Lower leg skin (tissue), 4 donors: ENCODE data around the gene F7. TPM values are rescaled to one million over a fixed set of nuclear protein-coding genes. Genes with fewer than 3 reads are reported as not detected.
"Not testable (repeated sequence)": the region's sequence is repeated elsewhere in the genome, so short reads cannot be mapped to it uniquely, and the experiment has no call there.

Experiments used
- DNase-seq, 2 donors: peaks; one replicate each; pipeline ENCODE4 v3.0.0-alpha.2; 2019; ENCODE audit warnings: low spot score in 2 of 2
- H3K4me3 ChIP-seq: fragments of 200-600 bp; sonication (generic); 2 replicates; pipeline ENCODE4 v1.5.1; 2017; ENCODE audit warnings: mild to moderate bottlenecking, low read depth; ENCODE audit not compliant: poor library complexity, severe bottlenecking
- CTCF ChIP-seq, 3 donors: fragments of 450-650 bp; IDR thresholded peaks; one replicate each; pipeline ENCODE4 v1.5.1; 2016; ENCODE audit warnings: antibody characterized with exemption in 3 of 3, mild to moderate bottlenecking in 3 of 3, moderate library complexity in 2 of 3
- POLR2A ChIP-seq, 2 donors: fragments of 450-650 bp; IDR thresholded peaks; one replicate each; pipeline ENCODE4 v1.6.1; 2016 to 2017; ENCODE audit warnings: antibody characterized with exemption in 2 of 2, mild to moderate bottlenecking in 1 of 2, moderate library complexity in 1 of 2
- WGBS, 2 donors: methylation state at CpG; one replicate each; pipeline ENCODE4 v1.1.5; 2018; 5-methylcytosine and 5-hydroxymethylcytosine counted together
- intact Hi-C: fragments of 100-400 bp; cut with DNase I; formaldehyde crosslinking; loops from one replicate; pipeline ENCODE4 v1.15.0; 2023; ENCODE audit warnings: low total_unique reads
- total RNA-seq, 4 donors: library from RNA; depleted of rRNA; stranded (reverse); fragments of >200 nt; gene quantifications; one replicate each; pipeline ENCODE4 v1.1.0, GENCODE V29; 2016

Gene F7
- total RNA-seq, 4 donors from 2014 or later = 0.13 TPM; not detected in 3

DNA sequence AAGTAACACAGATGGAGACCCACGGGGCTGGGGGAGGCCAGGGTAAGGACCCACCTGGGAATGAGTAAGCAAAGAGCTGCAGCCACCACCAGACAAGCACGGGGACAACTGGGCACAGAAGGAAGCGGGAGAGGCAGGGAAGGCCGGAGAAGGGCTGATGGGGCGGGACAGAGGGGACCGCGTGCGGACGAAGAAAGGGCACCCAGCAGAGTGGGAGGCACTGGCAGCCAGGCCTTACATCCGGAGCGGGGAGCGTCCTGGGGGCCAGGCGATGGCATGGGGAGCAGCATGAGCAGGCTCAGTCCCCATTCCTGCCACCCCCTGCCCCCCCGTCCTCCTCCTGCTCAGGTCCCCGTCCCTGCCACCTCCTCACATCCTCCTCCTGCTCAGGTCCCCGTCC, 55.8 kb downstream of the F7 start:
- intact Hi-C loops = no loop called here
- TF ChIP-seq POLR2A (IDR thresholded peaks at IDR 0.05) = no peak
- WGBS, 2 donors = 44 to 48% methylated on average over 14 of the region's 16 CpGs
- H3K4me3 ChIP-seq = no peak overlapping the region
- DNase-seq = peak in 1 of 2 donors; percentile 76

DNA sequence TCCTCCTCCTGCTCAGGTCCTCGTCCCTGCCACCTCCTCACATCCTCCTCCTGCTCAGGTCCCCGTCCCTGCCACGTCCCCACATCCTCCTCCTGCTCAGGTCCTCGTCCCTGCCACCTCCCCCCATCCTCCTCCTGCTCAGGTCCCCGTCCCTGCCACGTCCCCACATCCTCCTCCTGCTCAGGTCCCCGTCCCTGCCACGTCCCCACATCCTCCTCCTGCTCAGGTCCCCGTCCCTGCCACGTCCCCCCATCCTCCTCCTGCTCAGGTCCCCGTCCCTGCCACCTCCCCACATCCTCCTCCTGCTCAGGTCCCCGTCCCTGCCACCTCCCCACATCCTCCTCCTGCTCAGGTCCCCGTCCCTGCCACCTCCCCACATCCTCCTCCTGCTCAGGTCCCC, 56.4 kb downstream of the F7 start:
- 52 to 56% methylated on average over 3 to 6 of the region's 13 CpGs for WGBS, 2 donors
- intact Hi-C loops, DNase-seq, H3K4me3 ChIP-seq: not testable (repeated sequence)

DNA sequence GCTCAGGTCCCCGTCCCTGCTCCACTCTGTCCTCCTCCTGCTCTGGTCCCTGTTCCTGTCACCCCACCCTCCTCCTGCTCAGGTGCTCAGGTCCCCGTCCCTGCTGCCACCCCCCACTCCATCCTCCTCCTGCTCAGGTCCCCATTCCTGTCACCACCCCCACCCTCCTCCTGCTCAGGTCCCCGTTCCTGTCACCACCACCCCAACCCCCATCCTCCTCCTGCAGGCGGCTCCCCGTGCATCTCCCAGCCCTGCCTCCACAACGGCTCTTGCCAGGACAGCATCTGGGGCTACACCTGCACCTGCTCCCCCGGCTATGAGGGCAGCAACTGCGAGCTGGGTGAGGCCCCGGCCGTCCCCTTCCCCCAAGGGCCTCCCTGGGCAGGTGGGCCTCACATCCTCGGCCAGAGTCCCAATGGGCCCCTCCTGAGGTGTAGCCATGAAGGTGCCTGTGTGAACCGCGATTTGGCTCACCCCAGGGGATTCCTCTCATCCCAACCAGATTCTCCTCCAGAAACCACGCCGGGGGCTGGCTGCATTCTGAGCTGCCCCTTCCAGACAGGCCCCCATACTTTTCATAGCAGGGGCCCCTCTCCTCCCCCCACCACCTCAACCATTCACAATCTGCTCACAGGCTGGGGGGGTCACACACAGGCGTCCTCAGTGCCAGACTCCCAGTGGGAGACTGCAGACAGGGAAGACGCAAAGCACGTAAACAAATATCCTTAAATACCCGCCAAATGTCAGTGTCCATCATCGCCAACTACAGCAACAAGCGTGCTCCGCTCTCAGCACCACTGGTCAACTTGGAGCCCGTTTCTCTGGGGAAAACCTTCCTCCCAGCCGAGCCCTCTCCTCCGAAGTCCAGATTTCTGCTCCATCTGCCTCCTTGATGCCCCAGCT, 57.4 kb downstream of the F7 start:
- no peak for TF ChIP-seq CTCF (IDR thresholded peaks at IDR 0.05)
- no peak for TF ChIP-seq POLR2A (IDR thresholded peaks at IDR 0.05)
- no peak for DNase-seq
- H3K4me3 ChIP-seq = no peak overlapping the region
- 31 to 39% methylated on average over 23 to 25 of the region's 25 CpGs for WGBS, 2 donors
- intact Hi-C loops = no loop called here

- intact Hi-C loops = no loop called here
- WGBS, 2 donors = 84 to 91% methylated on average over 12 of the region's 12 CpGs
- no peak overlapping the region for H3K4me3 ChIP-seq
These were observed 58.9 kb downstream of the F7 start for GRCh38 chr13:113164492-113164891.

DNA sequence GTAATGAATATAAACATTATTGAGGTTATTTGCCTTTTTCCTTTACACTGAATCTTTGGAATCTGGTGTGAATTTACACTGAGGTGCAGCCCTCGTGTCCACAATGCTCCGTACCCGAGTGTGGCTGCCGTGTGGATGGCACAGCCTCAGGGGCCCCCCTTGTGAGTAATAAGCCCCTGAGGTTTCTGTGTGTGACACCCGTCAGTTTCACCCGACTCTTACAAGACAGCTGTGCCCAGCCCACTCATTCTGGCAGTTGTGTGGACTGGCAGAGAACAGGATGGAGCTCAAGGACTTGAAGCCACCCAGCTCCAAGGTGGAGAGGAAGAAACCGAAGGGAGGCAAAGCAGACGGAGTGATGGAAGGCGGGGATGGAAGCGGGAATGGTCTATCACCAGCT, 60.7 kb downstream of the F7 start:
- intact Hi-C loops = no loop called here
- no peak overlapping the region for H3K4me3 ChIP-seq
- TF ChIP-seq CTCF (IDR thresholded peaks at IDR 0.05) (no peak), POLR2A (IDR thresholded peaks at IDR 0.05) (no peak)
- WGBS, 2 donors = 90 to 92% methylated on average over 10 of the region's 10 CpGs
- DNase-seq = no peak

More at GRCh38 chr13:113164492-113164891, 58.9 kb downstream of the F7 start:
- DNase-seq = no peak
- TF ChIP-seq POLR2A (IDR thresholded peaks at IDR 0.05) (no peak), CTCF (IDR thresholded peaks at IDR 0.05) (no peak)

- no peak for TF ChIP-seq CTCF (IDR thresholded peaks at IDR 0.05)
- TF ChIP-seq POLR2A (IDR thresholded peaks at IDR 0.05) = no peak
- intact Hi-C loops = no loop called here
- H3K4me3 ChIP-seq = no peak overlapping the region
- DNase-seq = no peak
- 89 to 91% methylated on average over 5 of the region's 5 CpGs for WGBS, 2 donors
These were observed 61.1 kb downstream of the F7 start for GRCh38 chr13:113166681-113167080.

- intact Hi-C loops = no loop called here
- no peak overlapping the region for H3K4me3 ChIP-seq
- DNase-seq = no peak
- TF ChIP-seq CTCF (IDR thresholded peaks at IDR 0.05) (no peak), POLR2A (IDR thresholded peaks at IDR 0.05) (no peak)
- 91 to 92% methylated on average over 10 of the region's 10 CpGs for WGBS, 2 donors
These were observed 61.6 kb downstream of the F7 start for GRCh38 chr13:113167155-113167554.
